ENCODE measurements around the gene INCENP. TPM values are rescaled to one million over a fixed set of nuclear protein-coding genes. Genes with fewer than 3 reads are reported as not detected.

The INCENP gene
- total RNA-seq, result 20.7 and 27.1 TPM in 2 replicates

DNA sequence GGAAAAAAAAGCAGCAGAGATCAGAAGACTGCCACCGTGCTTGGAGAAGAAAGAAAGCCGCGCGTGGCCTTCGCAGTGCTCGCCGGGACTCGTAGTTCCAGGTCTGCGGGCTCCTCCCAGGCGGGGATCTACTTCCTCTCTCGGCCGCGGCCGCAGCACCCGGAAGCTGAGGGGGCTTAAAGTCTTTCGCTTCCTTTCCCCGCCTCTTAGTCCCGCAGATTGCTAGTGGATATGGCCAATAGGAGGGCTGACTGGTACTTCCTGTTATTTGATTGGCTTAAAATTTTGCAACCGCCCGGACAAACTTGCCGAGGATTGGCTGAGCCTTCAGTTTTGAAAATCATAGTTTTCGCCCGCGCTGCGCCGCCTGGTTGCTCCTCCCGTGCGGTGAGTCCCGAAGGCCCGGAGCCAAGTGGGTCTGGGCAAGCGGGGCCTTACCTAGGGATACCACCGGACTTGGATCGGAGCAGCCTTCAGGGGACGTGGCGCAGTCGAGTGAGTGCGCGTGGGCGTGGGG lies at the start of gene INCENP:
INCENP (plus strand) TSS at position 343 of the 517 bp plus-strand sequence. CDS start 4,151 bp downstream, outside the sequence.

GRCh38 chr11:62190011-62190410 lies 66.2 kb downstream of the INCENP start, which contains the start of gene SCGB1D1:
Gene SCGB1D1, plus strand, starts transcription at chr11:62190216. Its CDS starts 69 bp downstream, at chr11:62190285.

Other genes with a start within 250 kb of the INCENP start
- 65.9 and 88.8 TPM in 2 replicates for gene FADS3, start 232.5 kb upstream of the INCENP start, total RNA-seq
- 0.29 and 2.3 TPM in 2 replicates for gene RAB3IL1, start 206.4 kb upstream of the INCENP start, total RNA-seq
- 2.3 and 2.6 TPM in 2 replicates for gene BEST1, start 173.7 kb upstream of the INCENP start, total RNA-seq
- 308 and 402 TPM in 2 replicates for gene FTH1, start 156.4 kb upstream of the INCENP start, total RNA-seq
- not detected in 2 replicates for gene SCGB1D1, start 66.2 kb downstream of the INCENP start, total RNA-seq
- not detected in 2 replicates for gene SCGB2A1, start 84.7 kb downstream of the INCENP start, total RNA-seq
- gene SCGB1D2, start 118.2 kb downstream of the INCENP start, total RNA-seq, result not detected in 2 replicates
- not detected in 2 replicates for gene SCGB2A2, start 146.1 kb downstream of the INCENP start, total RNA-seq
- gene SCGB1D4, start 175.1 kb downstream of the INCENP start, total RNA-seq, result not detected in 2 replicates
- not detected in 2 replicates for gene ASRGL1, start 213.4 kb downstream of the INCENP start, total RNA-seq